Measurements from ENCODE around the gene KRT23. TPM values are rescaled to one million over a fixed set of nuclear protein-coding genes. Genes with fewer than 3 reads are reported as not detected.

KRT23 gene
- total RNA-seq, 1 experiment from 2014 or later, result not detected

- no peak overlapping the region for H2AFZ ChIP-seq (ENCODE audit: low read length)
- H3T11ph ChIP-seq (ENCODE audit: low read length), result no peak overlapping the region
- H3K36me3 Mint-ChIP-seq (ENCODE audit: insufficient read depth in 1 of 3, low read depth in 3 of 3), result no peaks in the 10 kb centered on the region
- H3K27me3 ChIP-seq (ENCODE audit: insufficient read depth, low read length), result no peaks in the 10 kb centered on the region
- no peak overlapping the region for H2BK20ac ChIP-seq (ENCODE audit: low read depth, low read length, poor library complexity, severe bottlenecking)
- H3K79me2 ChIP-seq (ENCODE audit: insufficient read depth, low read length), result no peaks in the 10 kb centered on the region
- WGBS (ENCODE audit: extremely low coverage, insufficient read length, low lambda C conversion rate), result no CpG with 5 or more reads among the region's 2 CpGs
- H3K4me1 ChIP-seq (ENCODE audit: insufficient read depth, low read length), result no peaks in the 10 kb centered on the region
- no peak overlapping the region for H3K23ac ChIP-seq (ENCODE audit: insufficient read length, low read depth, low read length)
- H3K14ac ChIP-seq (ENCODE audit: insufficient read depth, low read length), result no peak overlapping the region
- H3K4me1 Mint-ChIP-seq, result no peaks in the 10 kb centered on the region
- H3K9ac ChIP-seq (ENCODE audit: extremely low read depth, insufficient read length, low read length), result no peak overlapping the region
- H3K23me2 ChIP-seq (ENCODE audit: insufficient read length, low read depth, low read length, poor library complexity, severe bottlenecking), result no peaks in the 10 kb centered on the region
- no peak overlapping the region for H4K5ac ChIP-seq (ENCODE audit: insufficient read length, low read depth, low read length)
- no peak overlapping the region for H2BK12ac ChIP-seq (ENCODE audit: insufficient read length, low read depth, low read length)
- H2BK15ac ChIP-seq (ENCODE audit: low read depth, low read length), result no peak overlapping the region
- no peak overlapping the region for H4K8ac ChIP-seq (replicated peaks; ENCODE audit: insufficient read length, low read depth, low read length)
- no peaks in the 10 kb centered on the region for H3K9me3 Mint-ChIP-seq
- no peaks in the 10 kb centered on the region for H3K79me1 ChIP-seq (ENCODE audit: insufficient read depth, low read depth, low read length, poor library complexity, severe bottlenecking)
- no peak overlapping the region for H4K91ac ChIP-seq (ENCODE audit: insufficient read length, low read depth, low read length)
- no peaks in the 10 kb centered on the region for H3K27me3 Mint-ChIP-seq (ENCODE audit: low read depth)
- no peak overlapping the region for H3K4ac ChIP-seq (ENCODE audit: low read depth, low read length)
- no peak overlapping the region for H2BK120ac ChIP-seq (ENCODE audit: low read depth, low read length, poor library complexity, severe bottlenecking)
- no peak for DNase-seq
- H3K27ac ChIP-seq (ENCODE audit: insufficient read length, low read depth, low read length), result no peak overlapping the region
- H3K9me3 ChIP-seq (ENCODE audit: control insufficient read depth, low read depth, low read length), result no peaks in the 10 kb centered on the region
- H2BK5ac ChIP-seq (ENCODE audit: insufficient read length, low read length), result no peak overlapping the region
- H3K4me2 ChIP-seq (ENCODE audit: insufficient read depth, insufficient read length, low read length), result no peak overlapping the region
- H3K56ac ChIP-seq (ENCODE audit: insufficient read length, low read depth, low read length), result no peak overlapping the region
- no peak overlapping the region for H3K27ac Mint-ChIP-seq
- H4K20me1 ChIP-seq (ENCODE audit: control insufficient read depth, insufficient read depth, insufficient read length), result no peaks in the 10 kb centered on the region
- no peak overlapping the region for H3K18ac ChIP-seq (ENCODE audit: insufficient read length, low read depth, low read length)
- no peak for TF ChIP-seq CTCF (conservative IDR thresholded peaks at IDR 0.05)
- H3K4me3 Mint-ChIP-seq, result no peak overlapping the region
- no peak overlapping the region for H2AK5ac ChIP-seq (ENCODE audit: insufficient read length, low read length)
Observed at GRCh38 chr17:40915721-40916256, 21.7 kb downstream of the KRT23 start.

All from H9 (cell line).